Measurements from ENCODE around the gene TAF9. TPM values are rescaled to one million over a fixed set of nuclear protein-coding genes. Genes with fewer than 3 reads are reported as not detected.
"Not testable (repeated sequence)": the region's sequence is repeated elsewhere in the genome, so short reads cannot be mapped to it uniquely, and the experiment has no call there.

TAF9 gene
- total and polyA plus RNA-seq, 2 experiments from 2014 or later = 60.8 to 117 TPM

GRCh38 chr5:69335341-69335935 is 33.9 kb downstream of the TAF9 start:
- H3K4me3 ChIP-seq = no peak overlapping the region
- TF ChIP-seq EZH2 (IDR thresholded peaks at IDR 0.05; ENCODE audit: insufficient read depth, poor library complexity, severe bottlenecking) = no peak
- no peak for TF ChIP-seq EZH2phosphoT487 (IDR thresholded peaks at IDR 0.05; ENCODE audit: insufficient read depth, low read depth)
- H3K9ac ChIP-seq = no peak overlapping the region
- H3F3A ChIP-seq (ENCODE audit: insufficient read depth) = peaks cover 4% of the 10 kb centered on the region; the same call in 1 of the 2 replicates
- H3K27ac ChIP-seq = no peak overlapping the region
- H3K4me2 ChIP-seq (ENCODE audit: unreplicated experiment) = no peak overlapping the region
- 0 out of 2 replicates have a peak, but pooled peaks cover 3% of the 10 kb centered on the region for H3K4me1 ChIP-seq (ENCODE audit: insufficient read depth)
- no peaks in the 10 kb centered on the region for H3K27me3 ChIP-seq (replicated peaks; ENCODE audit: insufficient read depth)
- H3K79me2 ChIP-seq (ENCODE audit: insufficient read depth) = no peaks in the 10 kb centered on the region
- H3K36me3 ChIP-seq (ENCODE audit: low read depth) = no peaks in the 10 kb centered on the region
- no peaks in the 10 kb centered on the region for H3K9me3 ChIP-seq (ENCODE audit: low read depth)
- H3K9me2 ChIP-seq (ENCODE audit: insufficient read depth) = no peaks in the 10 kb centered on the region
- no peaks in the 10 kb centered on the region for H4K20me1 ChIP-seq (ENCODE audit: insufficient read depth)
- peak overlapping the region; percentile 83; the same call in 1 of the 2 replicates for H2AFZ ChIP-seq
- DNase-seq = peak; percentile 36
- in situ Hi-C loops (cut with MboI) = no loop called here
- WGBS, 2 experiments (ENCODE audit: low coverage in 1 of 2, low lambda C conversion rate in 2 of 2, missing lambda C conversion rate in 2 of 2) = 86 to 89% methylated on average over 7 of the region's 7 CpGs

GRCh38 chr5:69334793-69335268 is 34.5 kb downstream of the TAF9 start:
- no peaks in the 10 kb centered on the region for H3K27me3 ChIP-seq (replicated peaks; ENCODE audit: insufficient read depth)
- in situ Hi-C loops (cut with MboI) = no loop called here
- H4K20me1 ChIP-seq (ENCODE audit: insufficient read depth) = no peaks in the 10 kb centered on the region
- H3K9me2 ChIP-seq (ENCODE audit: insufficient read depth) = no peaks in the 10 kb centered on the region
- no peak overlapping the region for H3K4me3 ChIP-seq
- no peaks in the 10 kb centered on the region for H3K36me3 ChIP-seq (ENCODE audit: low read depth)
- TF ChIP-seq EZH2 (IDR thresholded peaks at IDR 0.05; ENCODE audit: insufficient read depth, poor library complexity, severe bottlenecking) (no peak), EZH2phosphoT487 (IDR thresholded peaks at IDR 0.05; ENCODE audit: insufficient read depth, low read depth) (no peak)
- H2AFZ ChIP-seq = peak overlapping the region; percentile 83
- no peak overlapping the region for H3K27ac ChIP-seq
- no peak overlapping the region for H3K4me2 ChIP-seq (ENCODE audit: unreplicated experiment)
- DNase-seq = peak; percentile 91
- 12 to 19% methylated on average over 16 to 18 of the region's 18 CpGs for WGBS, 2 experiments (ENCODE audit: low coverage in 1 of 2, low lambda C conversion rate in 2 of 2, missing lambda C conversion rate in 2 of 2)
- no peaks in the 10 kb centered on the region for H3K9me3 ChIP-seq (ENCODE audit: low read depth)
- H3K9ac ChIP-seq = no peak overlapping the region
- H3K4me1 ChIP-seq (ENCODE audit: insufficient read depth) = 0 out of 2 replicates have a peak, but pooled peaks cover 3% of the 10 kb centered on the region
- peaks cover 4% of the 10 kb centered on the region; the same call in 1 of the 2 replicates for H3F3A ChIP-seq (ENCODE audit: insufficient read depth)
- no peaks in the 10 kb centered on the region for H3K79me2 ChIP-seq (ENCODE audit: insufficient read depth)

- H3K79me2 ChIP-seq (ENCODE audit: insufficient read depth); H2AFZ ChIP-seq; H3K9me3 ChIP-seq (ENCODE audit: low read depth); H3K4me3 ChIP-seq; H4K20me1 ChIP-seq (ENCODE audit: insufficient read depth); in situ Hi-C loops (cut with MboI); DNase-seq; H3K27me3 ChIP-seq (replicated peaks; ENCODE audit: insufficient read depth); H3F3A ChIP-seq (ENCODE audit: insufficient read depth); H3K4me2 ChIP-seq (ENCODE audit: unreplicated experiment); H3K9me2 ChIP-seq (ENCODE audit: insufficient read depth); H3K27ac ChIP-seq; H3K4me1 ChIP-seq (ENCODE audit: insufficient read depth); H3K36me3 ChIP-seq (ENCODE audit: low read depth); H3K9ac ChIP-seq: not testable (repeated sequence)
- 92 to 93% methylated on average over 25 of the region's 25 CpGs for WGBS, 2 experiments (ENCODE audit: low coverage in 1 of 2, low lambda C conversion rate in 2 of 2, missing lambda C conversion rate in 2 of 2)
Observed at GRCh38 chr5:69333668-69334315, 35.5 kb downstream of the TAF9 start.

GRCh38 chr5:69331528-69332445 is 37.5 kb downstream of the TAF9 start:
- H3K9ac ChIP-seq = peak overlapping the region; percentile 69

More at GRCh38 chr5:69331528-69332445, 37.5 kb downstream of the TAF9 start:
- Histone ChIP-seq H3K27ac (no peak overlapping the region), H3K79me2 (ENCODE audit: insufficient read depth) (no peaks in the 10 kb centered on the region), H3K4me3 (peak overlapping the region; percentile 75), H2AFZ (peak overlapping the region; percentile 95), H4K20me1 (ENCODE audit: insufficient read depth) (no peaks in the 10 kb centered on the region), H3K4me1 (ENCODE audit: insufficient read depth) (0 out of 2 replicates have a peak, but pooled peaks cover 3% of the 10 kb centered on the region), H3F3A (ENCODE audit: insufficient read depth) (peaks cover 4% of the 10 kb centered on the region; the same call in 1 of the 2 replicates), H3K4me2 (ENCODE audit: unreplicated experiment) (peak overlapping the region; percentile 78), H3K9me2 (ENCODE audit: insufficient read depth) (no peaks in the 10 kb centered on the region), H3K27me3 (replicated peaks; ENCODE audit: insufficient read depth) (no peaks in the 10 kb centered on the region), H3K36me3 (ENCODE audit: low read depth) (no peaks in the 10 kb centered on the region), H3K9me3 (ENCODE audit: low read depth) (no peaks in the 10 kb centered on the region)
- 66 to 67% methylated on average over 11 of the region's 11 CpGs for WGBS, 2 experiments (ENCODE audit: low coverage in 1 of 2, low lambda C conversion rate in 2 of 2, missing lambda C conversion rate in 2 of 2)
- TF ChIP-seq EZH2 (IDR thresholded peaks at IDR 0.05; ENCODE audit: insufficient read depth, poor library complexity, severe bottlenecking) = no peak
- TF ChIP-seq EZH2phosphoT487 (IDR thresholded peaks at IDR 0.05; ENCODE audit: insufficient read depth, low read depth) = no peak
- peak; percentile 18 for DNase-seq
- in situ Hi-C loops (cut with MboI) = no loop called here
